Left forelimb (tissue), 1 donor: ENCODE data around the gene TUBG2.
A peak's percentile ranks its signal among the peaks of the same experiment; 100 is the strongest.

Source experiments
- DNase-seq: peaks from one replicate; pipeline ENCODE4 v3.0.0-alpha.2; 2018; ENCODE audit warnings: low spot score

TUBG2 gene

DNA sequence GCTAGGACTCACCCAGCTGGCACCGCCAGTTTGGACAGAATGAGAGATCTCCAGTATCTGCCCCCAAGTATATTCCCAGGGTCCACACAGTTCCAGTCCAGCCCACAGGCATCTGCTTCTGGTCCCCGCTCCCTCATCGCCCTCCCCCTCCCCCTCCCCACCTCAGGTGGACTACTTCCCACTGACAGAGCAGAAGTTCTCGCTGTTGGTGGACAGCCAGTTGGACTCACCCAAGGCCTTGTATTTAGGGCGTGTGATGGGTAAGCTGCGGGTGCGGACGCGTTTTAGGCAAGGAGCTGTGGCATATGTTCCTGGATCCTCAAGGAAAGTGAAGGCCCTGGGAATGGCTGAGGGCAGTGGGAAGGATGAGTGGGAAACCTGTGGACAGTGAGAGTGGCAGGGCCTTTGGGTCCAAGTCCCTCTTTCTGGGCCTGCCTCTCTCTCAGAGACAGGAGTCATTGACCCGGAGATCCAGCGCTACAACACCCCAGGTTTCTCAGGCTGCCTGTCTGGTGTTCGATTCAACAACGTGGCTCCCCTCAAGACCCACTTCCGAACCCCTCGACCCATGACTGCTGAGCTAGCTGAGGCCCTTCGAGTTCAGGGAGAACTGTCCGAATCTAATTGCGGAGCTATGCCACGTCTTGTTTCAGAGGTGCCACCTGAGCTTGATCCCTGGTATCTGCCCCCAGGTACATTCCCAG is 38.2 kb downstream of the TUBG2 start:
- peak; percentile 12 for DNase-seq

DNA sequence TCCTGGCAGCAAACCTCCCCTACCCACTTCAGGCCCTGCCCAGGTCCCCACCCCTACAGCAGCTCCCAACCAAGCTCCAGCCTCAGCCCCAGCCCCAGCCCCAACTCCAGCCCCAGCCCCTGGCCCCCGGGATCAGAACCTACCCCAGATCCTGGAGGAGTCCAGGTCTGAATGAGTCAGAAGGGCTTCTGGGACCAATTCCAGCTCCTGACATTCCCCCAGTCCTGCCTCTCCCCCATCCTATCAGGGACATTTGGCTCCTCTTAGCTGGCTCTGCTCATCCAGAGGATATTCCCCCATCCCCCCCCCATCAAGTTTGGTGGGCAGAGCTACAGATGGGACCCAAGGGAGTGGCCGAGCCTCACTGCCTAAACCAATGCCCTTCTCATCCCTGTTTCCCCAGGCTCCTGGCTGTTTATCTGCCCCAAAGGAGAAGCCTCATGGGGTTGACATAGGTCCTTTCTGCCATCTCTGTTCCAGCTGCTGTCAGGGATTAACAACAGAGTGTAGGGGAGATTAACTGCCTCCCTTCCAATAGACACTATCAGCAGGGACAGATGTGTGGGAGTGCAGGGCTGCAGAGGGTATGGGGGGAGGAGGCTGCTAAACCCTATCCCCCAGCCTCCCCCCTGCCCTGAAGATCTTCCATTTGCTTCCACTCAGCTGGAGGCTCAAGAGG is 39.8 kb downstream of the TUBG2 start:
- no peak for DNase-seq

DNA sequence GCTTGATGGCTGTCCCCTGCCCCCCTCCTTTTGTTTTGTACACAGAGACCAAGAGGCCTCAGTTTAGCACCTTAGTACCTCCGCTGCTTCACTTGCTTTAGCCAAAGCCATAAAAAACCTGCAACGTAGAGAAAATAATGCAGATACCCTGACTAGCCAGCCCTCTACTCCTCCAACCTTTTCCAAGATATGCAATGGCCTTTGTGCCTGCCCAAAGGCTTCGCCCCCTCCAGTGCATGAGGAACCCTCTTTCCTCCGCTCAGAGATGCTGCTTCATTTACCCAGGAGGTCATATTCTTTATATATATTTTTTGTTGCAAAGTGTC is 40.3 kb downstream of the TUBG2 start:
- DNase-seq: no peak

- DNase-seq: no peak
These were observed 41.7 kb downstream of the TUBG2 start for GRCh38 chr17:42700586-42701289.

DNA sequence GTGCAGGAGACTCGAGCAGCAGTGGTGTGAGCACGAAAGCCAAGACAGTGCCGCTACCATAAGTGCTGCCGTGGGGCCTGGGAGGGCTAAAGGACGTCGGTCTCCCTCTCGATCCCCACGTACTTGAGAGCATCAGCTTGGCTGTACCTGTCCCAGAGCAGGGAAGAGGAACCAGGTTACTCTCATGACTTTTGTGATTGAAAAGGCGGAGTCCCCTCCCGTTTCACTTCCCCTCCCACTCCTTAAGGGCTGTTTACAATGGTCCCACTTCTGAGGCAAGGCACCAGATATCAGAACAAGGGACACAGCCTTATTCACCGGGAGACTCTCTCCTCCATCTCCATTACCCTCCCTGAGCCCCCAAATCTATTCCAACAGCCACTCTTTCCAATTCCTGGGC is 43.4 kb downstream of the TUBG2 start:
- DNase-seq: no peak

DNA sequence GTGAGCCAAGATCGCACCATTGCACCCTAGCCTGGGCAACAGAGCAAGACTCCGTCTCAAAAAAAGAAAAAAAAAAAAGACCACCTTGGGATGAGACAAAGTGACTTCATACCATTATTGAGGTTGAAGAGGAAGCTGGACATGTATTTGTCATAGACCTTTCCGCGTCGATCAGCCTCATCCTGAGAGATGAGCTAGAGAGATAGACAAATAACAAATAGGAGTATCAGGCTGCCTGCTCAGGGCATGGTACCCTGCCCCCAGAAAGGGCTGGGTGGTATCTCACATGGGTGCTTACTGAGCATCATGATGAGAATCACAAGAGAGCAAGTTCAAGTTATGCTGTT is 45.4 kb downstream of the TUBG2 start:
- no peak for DNase-seq

- DNase-seq: no peak
These were observed 45.9 kb downstream of the TUBG2 start for GRCh38 chr17:42704837-42705494.

DNA sequence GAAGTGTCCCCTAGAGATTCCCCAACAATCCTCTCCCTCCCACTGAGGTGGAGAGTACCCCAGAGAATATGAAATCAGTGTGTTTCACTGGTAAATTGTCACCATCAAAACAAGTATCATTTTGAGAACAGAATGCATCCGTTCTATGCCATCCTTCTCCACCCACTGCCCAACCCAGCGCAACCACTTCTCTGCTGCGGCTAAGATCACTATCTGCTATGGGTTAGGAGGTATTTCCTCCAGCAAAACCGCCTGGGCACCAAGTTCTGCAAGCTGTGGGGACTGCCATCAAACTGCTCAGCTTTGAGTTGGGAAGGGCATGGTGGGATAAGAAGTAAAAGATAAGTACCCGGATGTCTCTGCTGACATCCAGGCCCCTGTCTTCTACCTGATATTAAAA is 47.6 kb downstream of the TUBG2 start:
- DNase-seq: no peak

DNA sequence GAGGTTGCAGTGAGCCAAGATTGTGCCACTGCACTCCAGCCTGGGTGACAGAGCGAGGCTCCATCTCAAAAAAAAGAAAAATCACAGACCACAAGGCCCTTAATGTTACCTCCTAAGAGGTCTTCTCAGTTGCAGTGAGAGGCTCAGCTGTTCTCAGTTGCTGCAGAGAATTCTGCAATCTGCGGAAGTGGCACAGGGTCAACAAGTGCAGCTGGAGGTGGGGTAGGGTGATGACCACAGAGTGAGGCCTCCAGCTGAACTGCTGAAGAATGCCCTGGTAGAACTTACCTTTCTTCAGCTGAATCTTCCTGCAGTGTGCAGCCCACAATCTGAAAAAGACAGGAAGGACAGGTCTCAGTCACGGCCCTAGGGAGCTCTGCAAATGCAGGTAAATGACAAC is 49.5 kb downstream of the TUBG2 start:
- no peak for DNase-seq

- no peak for DNase-seq
These were observed 50.5 kb downstream of the TUBG2 start for GRCh38 chr17:42709561-42709960.
